ENCODE measurements around the gene MCCC1.

DNA sequence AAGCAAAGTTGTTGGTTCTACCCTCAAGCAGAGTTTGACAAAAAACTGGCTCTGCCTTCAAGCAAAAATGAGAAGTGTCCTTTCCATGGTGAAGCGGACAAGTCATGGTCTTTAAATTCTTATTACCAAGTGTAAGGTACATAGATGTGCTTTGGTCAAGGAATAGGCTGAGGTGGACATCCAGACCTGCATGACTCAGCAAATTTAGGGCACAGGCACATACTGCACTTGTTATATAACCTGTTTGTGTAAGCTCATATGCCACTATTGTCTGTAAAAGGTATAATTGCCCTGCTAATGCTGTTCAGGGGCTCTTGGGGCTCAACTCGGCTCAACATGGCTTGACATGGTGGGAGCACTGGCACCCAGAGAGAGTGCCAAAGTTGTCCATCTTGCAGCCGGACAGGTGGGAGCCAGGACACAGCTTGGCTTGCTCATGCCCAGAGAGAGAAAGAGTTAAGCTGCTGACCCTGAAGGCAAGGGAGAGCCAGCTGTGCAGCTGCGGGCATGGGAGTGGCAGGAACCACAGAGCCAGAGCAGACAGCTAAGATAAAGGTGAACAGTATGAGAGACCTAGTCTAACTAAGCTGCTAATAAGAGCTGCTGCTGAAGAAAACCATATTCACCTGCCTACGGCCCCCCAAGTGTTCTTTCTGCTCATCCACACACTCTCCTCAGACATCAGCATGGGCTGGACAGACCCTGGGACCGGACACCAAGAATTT, 17.7 kb downstream of the MCCC1 start:
- TF ChIP-seq EZH2 (IDR thresholded peaks at IDR 0.05; ENCODE audit: insufficient read depth, poor library complexity, severe bottlenecking) (no peak), EZH2phosphoT487 (IDR thresholded peaks at IDR 0.05; ENCODE audit: insufficient read depth, low read depth) (no peak)
